ENCODE results near the gene ADAMTS20.

DNA sequence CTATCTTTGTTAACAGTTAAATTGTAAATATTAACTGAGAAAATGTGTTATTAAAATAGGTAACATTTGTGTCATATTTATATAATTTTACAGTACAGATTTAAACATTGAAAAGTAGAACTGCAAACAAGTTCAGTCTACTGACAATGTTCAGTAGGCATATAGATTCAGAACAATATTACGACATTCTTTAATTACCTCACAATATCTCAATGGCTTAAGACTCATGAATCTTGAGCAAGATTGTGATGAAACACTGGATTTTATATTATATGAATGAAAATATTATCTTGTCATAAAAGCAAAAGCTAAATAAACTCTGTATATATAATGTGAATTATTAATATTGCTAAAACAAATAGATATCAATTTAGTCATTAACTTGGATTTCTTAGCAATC, 194.9 kb downstream of the ADAMTS20 start:
- TF ChIP-seq, protein P1, sequence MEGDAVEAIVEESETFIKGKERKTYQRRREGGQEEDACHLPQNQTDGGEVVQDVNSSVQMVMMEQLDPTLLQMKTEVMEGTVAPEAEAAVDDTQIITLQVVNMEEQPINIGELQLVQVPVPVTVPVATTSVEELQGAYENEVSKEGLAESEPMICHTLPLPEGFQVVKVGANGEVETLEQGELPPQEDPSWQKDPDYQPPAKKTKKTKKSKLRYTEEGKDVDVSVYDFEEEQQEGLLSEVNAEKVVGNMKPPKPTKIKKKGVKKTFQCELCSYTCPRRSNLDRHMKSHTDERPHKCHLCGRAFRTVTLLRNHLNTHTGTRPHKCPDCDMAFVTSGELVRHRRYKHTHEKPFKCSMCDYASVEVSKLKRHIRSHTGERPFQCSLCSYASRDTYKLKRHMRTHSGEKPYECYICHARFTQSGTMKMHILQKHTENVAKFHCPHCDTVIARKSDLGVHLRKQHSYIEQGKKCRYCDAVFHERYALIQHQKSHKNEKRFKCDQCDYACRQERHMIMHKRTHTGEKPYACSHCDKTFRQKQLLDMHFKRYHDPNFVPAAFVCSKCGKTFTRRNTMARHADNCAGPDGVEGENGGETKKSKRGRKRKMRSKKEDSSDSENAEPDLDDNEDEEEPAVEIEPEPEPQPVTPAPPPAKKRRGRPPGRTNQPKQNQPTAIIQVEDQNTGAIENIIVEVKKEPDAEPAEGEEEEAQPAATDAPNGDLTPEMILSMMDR (IDR thresholded peaks at IDR 0.05; ENCODE audit: extremely low read depth in 1 of 2, insufficient read depth in 1 of 2, low read depth in 1 of 2, low read length in 2 of 2): no peak
- TF ChIP-seq JUN (IDR thresholded peaks at IDR 0.05; ENCODE audit: borderline replicate concordance, insufficient read depth, insufficient read length, low read depth) (no peak), POLR2A (IDR thresholded peaks at IDR 0.05; ENCODE audit: low read depth, low read length) (no peak), EZH2 (IDR thresholded peaks at IDR 0.05; ENCODE audit: borderline replicate concordance, low read depth, low read length, severe bottlenecking) (no peak), POLR2AphosphoS5 (IDR thresholded peaks at IDR 0.05; ENCODE audit: insufficient read depth, low read depth, low read length) (no peak), FOS (IDR thresholded peaks at IDR 0.05; ENCODE audit: borderline replicate concordance, insufficient read depth, low read length) (no peak), MYC (IDR thresholded peaks at IDR 0.05; ENCODE audit: low read depth, low read length) (no peak)
- TF ChIP-seq, protein P2, sequence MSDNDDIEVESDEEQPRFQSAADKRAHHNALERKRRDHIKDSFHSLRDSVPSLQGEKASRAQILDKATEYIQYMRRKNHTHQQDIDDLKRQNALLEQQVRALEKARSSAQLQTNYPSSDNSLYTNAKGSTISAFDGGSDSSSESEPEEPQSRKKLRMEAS (IDR thresholded peaks at IDR 0.05; ENCODE audit: insufficient read depth, insufficient read length): no peak
